HepG2 (cell line): ENCODE data around the gene NHLH2. TPM values are rescaled to one million over a fixed set of nuclear protein-coding genes. Genes with fewer than 3 reads are reported as not detected.

ENCODE experiments used
- CBX2 ChIP-seq, 2 experiments: fragments of 200-600 bp in 1 of 2; sonication (generic); formaldehyde crosslinking in 1 of 2; IDR thresholded peaks; 2 replicates each; pipeline versions ENCODE4 v1.7.0 to v1.8.1; 2018 to 2022; ENCODE audit warnings: low read depth in 2 of 2, low read length in 1 of 2, mild to moderate bottlenecking in 1 of 2, missing genetic modification reagents in 1 of 2
- ONECUT2 ChIP-seq: sonication (generic); formaldehyde crosslinking; IDR thresholded peaks from 2 replicates; pipeline ENCODE4 v1.4.0; 2020; ENCODE audit warnings: missing genetic modification reagents
- polyA plus RNA-seq, 8 experiments: library from polyadenylated mRNA; depleted of rRNA in 3 of 8; stranded (reverse) in 7 of 8; unstranded in 1 of 8; fragments of >200 nt; fragmentation: Illumina TruSeq in 4 of 8; extraction: Trizol in 4 of 8; gene quantifications; 2 replicates each; pipeline versions ENCODE4 v1.2.1 to v1.2.3, GENCODE V29; 2011 to 2016; ENCODE audit warnings: low read depth in 4 of 8, missing spikeins in 1 of 8, mixed read lengths in 1 of 8; ENCODE audit not compliant: insufficient read depth in 1 of 8
- total RNA-seq, 5 experiments: library from RNA; depleted of rRNA; stranded (reverse); fragments of >200 nt; fragmentation: Illumina TruSeq; extraction: Trizol; gene quantifications; 2 replicates each; pipeline ENCODE4 v1.2.3, GENCODE V29; 2016; ENCODE audit warnings: low read depth in 1 of 5
- TF ChIP-seq, protein P1 (sequence below), 2 experiments: fragments of 450-650 bp in 1 of 2; sonication (generic) in 1 of 2; formaldehyde crosslinking in 1 of 2; IDR thresholded peaks; 2 replicates each; pipeline versions ENCODE4 v1.6.1 to v1.8.0; 2016 to 2022; ENCODE audit warnings: antibody characterized with exemption in 1 of 2, mild to moderate bottlenecking in 1 of 2, missing genetic modification reagents in 1 of 2

Gene NHLH2
- total and polyA plus RNA-seq, 2 of the 13 experiments (the other 11 are each of a cell fraction or from before 2014, with no cell fraction given), result not detected

GRCh38 chr1:115877511-115877910 is 36.6 kb upstream of the NHLH2 start (continued):
- TF ChIP-seq, protein P1, sequence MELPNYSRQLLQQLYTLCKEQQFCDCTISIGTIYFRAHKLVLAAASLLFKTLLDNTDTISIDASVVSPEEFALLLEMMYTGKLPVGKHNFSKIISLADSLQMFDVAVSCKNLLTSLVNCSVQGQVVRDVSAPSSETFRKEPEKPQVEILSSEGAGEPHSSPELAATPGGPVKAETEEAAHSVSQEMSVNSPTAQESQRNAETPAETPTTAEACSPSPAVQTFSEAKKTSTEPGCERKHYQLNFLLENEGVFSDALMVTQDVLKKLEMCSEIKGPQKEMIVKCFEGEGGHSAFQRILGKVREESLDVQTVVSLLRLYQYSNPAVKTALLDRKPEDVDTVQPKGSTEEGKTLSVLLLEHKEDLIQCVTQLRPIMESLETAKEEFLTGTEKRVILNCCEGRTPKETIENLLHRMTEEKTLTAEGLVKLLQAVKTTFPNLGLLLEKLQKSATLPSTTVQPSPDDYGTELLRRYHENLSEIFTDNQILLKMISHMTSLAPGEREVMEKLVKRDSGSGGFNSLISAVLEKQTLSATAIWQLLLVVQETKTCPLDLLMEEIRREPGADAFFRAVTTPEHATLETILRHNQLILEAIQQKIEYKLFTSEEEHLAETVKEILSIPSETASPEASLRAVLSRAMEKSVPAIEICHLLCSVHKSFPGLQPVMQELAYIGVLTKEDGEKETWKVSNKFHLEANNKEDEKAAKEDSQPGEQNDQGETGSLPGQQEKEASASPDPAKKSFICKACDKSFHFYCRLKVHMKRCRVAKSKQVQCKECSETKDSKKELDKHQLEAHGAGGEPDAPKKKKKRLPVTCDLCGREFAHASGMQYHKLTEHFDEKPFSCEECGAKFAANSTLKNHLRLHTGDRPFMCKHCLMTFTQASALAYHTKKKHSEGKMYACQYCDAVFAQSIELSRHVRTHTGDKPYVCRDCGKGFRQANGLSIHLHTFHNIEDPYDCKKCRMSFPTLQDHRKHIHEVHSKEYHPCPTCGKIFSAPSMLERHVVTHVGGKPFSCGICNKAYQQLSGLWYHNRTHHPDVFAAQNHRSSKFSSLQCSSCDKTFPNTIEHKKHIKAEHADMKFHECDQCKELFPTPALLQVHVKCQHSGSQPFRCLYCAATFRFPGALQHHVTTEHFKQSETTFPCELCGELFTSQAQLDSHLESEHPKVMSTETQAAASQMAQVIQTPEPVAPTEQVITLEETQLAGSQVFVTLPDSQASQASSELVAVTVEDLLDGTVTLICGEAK (IDR thresholded peaks at IDR 0.05), result no peak
- TF ChIP-seq, protein P1 (CRISPR knock-in tag; IDR thresholded peaks at IDR 0.05), result no peak
- TF ChIP-seq ONECUT2 (CRISPR knock-in tag) (no peak), CBX2 (IDR thresholded peaks at IDR 0.05; ENCODE audit: low read depth, low read length) (no peak), CBX2 (CRISPR knock-in tag; IDR thresholded peaks at IDR 0.05; ENCODE audit: low read depth) (no peak)
